ENCODE data around the gene CENPB.

Gene CENPB

GRCh38 chr20:3766422-3767109 is 20.0 kb downstream of the CENPB start:
- no peak for DNase-seq (ENCODE audit: low spot score)

DNA sequence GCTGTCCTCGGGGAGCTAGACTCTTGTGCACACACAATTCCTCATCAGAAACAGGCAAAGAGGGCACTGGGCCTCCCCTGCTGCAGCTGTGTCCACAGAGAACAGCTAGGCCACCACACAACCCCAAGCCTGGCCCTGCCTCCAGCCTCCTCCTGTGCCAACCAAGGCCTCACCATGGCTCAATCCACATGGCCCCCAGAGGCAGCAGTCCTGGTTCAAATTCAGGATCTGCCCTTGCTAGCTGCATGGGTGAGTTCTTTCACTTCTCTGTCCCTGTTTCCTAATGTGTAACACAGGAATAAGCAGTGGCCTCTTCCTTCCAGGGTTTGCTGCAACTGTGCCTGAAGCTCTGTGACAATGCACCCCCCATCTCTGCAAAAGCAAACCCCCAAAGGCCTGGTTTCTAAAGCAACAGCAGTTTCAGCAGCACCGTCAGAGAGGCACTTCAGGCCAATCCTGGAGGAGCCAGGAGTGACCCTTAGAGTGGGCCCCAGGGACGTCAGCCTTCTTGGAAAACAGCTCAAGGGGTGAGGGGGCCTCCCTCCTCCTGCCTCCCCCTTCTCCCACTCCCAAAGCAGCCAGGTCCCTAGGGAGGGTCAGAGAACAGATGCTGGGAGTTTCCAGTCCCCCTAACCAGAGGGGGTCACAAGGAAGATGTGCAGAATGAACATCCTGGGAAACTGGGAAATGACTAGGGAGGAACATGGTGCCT is 21.2 kb downstream of the CENPB start:
- DNase-seq (ENCODE audit: low spot score) = no peak

DNA sequence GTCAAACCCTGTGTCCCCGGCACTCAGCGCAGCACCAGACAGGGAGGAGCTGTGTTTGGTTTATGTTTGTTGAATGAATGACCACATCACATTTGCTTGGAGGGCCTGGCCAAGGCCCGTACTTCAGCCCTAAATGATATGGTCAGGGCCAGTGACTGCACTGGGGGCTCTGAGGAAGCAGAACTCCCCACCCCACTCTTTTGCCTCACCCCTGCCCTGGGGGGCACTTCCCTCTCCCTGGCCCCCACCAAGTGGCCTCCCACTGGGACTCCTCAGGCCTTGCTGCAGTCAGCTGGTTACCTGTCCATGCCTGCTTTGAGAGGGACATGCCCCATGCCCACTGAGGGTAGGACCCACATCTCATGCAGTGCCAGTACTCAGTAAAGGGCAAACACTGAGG is 21.9 kb downstream of the CENPB start:
- DNase-seq (ENCODE audit: low spot score) = no peak

GRCh38 chr20:3763671-3764601 is 22.6 kb downstream of the CENPB start:
- DNase-seq (ENCODE audit: low spot score) = no peak

GRCh38 chr20:3760655-3761348 is 25.7 kb downstream of the CENPB start:
- DNase-seq (ENCODE audit: low spot score) = no peak

DNA sequence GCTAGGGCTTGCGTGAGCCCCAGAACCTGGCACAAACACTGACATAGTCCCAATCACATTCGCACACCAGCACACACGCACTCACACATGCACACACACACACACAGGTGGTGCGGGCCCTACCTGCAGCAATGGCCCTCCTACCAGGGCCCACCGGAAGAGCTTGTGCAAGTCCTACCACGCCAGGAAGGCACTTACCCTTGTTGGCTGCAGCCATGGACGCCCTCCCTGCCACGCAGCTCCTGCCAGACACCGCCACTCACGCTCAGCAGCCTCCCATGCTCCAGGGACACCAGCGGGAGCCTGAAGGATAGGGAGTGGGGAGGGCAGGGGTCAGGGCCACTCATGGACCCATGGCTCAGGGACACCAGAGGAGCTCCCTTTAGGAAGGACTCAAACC is 26.7 kb downstream of the CENPB start:
- no peak for DNase-seq (ENCODE audit: low spot score)

DNA sequence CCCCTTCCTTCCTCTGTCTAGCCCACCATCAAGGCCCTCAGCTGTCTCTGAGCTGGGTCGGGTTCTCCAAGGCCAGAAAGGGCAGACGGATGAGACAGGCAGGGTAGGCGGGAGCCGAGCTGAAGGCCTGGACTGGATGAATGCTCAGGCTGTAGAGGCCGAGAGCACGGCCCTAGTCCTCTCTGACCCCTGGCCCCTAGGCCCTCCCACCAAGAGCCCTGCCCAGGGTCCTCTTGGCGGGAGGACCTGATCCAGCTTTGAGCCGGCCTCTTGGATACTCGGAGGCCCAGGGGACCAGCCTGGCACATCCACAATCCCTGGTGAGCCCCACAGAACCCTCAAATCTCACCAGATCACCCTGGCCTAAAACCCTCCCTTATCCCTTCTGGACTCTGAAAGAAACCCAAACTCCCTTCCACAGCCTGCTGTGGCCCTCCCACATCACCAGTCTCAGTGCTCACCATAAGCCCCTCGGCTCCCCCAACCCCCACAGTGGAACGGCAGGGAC is 27.2 kb downstream of the CENPB start:
- no peak for DNase-seq (ENCODE audit: low spot score)

- DNase-seq (ENCODE audit: low spot score) = no peak
Observed at GRCh38 chr20:3758566-3758965, 28.0 kb downstream of the CENPB start.

GRCh38 chr20:3757268-3757667 is 29.3 kb downstream of the CENPB start:
- no peak for DNase-seq (ENCODE audit: low spot score)

DNA sequence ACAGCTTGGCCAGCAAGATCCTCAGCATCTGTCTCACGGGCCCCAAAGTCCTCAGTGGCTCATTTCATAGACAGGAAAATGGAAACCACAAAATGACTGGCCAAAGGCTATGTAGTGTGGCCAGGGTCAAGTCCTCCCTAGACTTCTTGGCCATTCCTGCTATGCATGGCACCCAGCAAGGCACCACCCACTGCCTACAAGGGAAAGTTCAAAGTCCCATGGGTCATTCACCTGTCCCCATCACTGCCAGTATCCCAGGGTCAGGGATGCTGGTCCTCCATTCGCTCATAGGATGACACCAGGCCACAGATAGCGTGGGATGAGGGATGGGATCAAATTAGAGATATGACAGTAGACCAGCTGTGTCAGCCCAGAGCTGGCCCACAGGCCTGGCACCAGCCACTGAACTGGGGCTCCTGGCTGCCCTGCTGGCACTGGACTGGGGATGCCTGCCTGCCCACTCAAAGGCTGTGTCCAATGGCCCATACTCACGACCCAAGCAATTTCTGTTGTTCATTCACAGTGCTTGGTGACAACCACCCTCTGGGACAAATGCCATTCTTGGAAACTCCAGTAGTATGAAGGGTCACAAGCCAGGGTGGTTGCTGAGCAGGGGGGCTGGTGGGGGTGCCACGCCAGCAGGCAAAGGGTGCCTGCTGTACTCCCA is 30.6 kb downstream of the CENPB start:
- no peak for DNase-seq (ENCODE audit: low spot score)

DNA sequence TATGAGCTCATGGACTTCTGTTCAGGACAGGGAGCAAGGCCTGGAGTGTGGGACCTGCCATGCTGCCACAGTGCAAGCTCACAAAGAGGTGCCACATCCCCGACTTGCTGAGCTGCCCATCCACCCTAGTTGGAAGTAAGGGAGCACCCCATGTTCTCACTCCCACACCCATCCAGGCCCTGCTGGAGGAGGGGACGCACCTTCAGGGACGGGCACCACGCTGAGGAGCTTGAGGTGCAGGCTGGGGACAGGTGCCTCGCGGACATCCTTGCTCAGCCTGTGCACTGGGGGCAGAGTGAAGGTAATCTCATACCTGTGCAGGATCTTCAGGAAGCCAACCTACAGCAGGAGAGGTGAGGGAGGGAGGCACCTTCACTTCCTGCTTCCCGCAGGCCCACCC is 31.3 kb downstream of the CENPB start:
- no peak for DNase-seq (ENCODE audit: low spot score)

DNA sequence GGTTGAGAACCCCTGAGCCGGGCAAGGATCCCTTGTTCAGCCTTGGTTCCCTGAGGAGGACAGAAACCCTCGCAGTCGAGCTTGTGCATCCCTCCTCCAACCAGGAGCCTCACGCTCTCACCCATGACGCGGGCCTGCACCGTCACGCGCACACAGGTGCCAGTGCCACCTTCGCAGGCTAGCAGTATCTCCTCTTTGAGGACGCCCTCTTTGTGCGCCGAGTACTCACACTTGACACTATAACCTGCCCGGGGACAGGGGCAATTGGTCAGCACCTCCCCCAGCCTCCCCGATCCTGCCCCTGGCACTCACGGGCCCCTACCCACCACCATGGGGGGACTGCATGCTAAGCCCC is 32.3 kb downstream of the CENPB start:
- DNase-seq (ENCODE audit: low spot score) = no peak

DNA sequence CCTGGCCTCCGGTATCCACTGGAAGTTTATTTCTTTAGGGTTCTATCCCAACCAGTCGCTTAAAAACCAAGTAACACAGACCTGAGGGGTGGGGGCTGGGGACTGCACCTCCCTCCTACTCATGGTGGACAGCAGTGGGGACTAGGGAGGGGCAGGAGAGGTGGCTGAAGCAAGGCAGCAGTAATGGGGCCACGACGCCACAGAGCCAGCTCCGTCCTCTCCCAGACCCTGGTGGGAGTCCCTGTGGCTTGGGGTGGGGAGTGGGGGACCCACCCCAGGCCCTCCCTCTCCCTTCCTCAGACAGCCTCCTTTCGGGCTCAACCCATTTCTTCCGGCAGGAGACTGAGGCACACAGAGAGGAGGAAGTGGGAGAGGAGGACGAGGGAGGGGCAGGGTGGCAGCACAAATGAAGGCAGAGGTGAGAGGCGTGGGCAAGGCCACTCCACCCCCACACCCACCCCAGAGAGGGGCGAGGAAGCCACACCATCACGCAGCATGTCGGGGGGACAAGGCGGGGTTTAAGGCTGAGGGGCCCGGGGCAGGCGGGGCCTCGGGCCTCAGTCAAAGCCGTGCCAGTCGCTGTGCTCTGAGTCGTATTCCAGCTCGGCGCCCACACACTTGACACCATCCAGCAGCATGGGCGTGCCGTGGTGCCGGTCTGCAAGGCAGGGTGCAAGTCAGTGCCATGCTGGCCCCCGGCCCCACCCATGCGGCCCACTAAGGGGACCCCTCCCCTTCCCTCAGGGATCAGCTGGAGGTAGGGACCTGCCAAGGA is 32.9 kb downstream of the CENPB start:
- no peak for DNase-seq (ENCODE audit: low spot score)

DNA sequence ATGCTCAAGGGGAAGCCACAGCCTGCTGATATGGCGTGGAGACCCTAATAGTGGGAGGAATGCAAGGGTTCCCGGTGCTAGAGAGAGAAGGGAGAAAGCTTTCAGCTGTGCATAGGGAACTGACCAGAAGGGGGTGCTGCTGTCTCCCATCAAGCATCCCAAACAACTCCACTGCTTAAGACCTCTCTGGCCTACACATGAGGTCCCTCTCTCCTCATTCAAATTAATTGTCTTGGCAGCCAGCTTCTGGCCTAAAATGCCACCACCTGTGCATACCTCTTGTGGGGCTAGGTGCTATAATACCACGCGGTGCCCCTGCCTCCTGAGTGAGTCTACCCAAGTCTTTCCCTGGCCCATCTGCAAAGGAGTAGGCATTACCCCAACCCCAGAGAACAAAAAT is 33.4 kb downstream of the CENPB start:
- peak; percentile 23 for DNase-seq (ENCODE audit: low spot score)

DNA sequence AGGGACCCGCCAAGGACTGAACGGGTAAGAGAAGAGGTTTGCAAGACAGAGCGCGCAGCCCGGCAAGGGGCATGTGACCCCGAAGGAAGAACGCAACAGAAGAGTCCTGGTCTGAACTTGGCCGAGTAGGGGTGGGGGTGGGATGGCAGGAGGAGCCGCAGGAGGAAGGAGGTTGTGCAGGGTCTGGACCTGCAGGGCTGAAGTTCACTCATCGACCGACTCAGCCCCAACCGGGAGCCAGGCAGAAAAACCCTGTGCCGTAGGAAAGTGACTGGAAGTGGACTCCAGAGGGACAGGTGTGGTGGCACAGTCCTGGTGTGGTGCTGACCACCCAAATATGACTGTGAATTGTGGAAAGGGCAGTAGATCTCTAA is 34.2 kb downstream of the CENPB start:
- DNase-seq (ENCODE audit: low spot score) = no peak

- no peak for DNase-seq (ENCODE audit: low spot score)
Observed at GRCh38 chr20:3751675-3752385, 34.7 kb downstream of the CENPB start.

- DNase-seq (ENCODE audit: low spot score) = no peak
Observed at GRCh38 chr20:3751305-3751674, 35.2 kb downstream of the CENPB start.

GRCh38 chr20:3749689-3750531 is 36.6 kb downstream of the CENPB start:
- DNase-seq (ENCODE audit: low spot score) = no peak

GRCh38 chr20:3749087-3749688 is 37.4 kb downstream of the CENPB start:
- no peak for DNase-seq (ENCODE audit: low spot score)
